ENCODE measurements around the gene THAP4.

DNA sequence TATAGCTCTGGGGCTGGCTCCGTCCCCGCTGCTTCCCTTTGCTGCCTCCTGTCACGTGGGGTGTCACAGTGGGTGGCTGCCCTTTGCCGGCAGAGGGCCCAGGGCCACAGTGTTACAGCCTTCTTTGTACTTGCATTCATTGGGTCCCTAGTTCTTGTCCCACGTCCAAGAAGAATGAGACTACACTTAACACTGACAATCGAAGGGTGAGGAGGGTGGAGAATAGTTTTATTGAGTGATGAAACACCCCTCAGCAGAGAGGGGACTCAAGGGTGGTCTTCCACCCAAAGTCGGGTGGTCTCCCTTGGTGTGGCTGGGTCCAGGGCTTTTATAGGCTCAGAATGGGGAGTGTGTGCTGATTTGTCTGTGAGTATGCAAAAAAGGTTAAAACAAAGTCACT is 2.4 kb upstream of the THAP4 start:
- TF ChIP-seq JUND (IDR thresholded peaks at IDR 0.05), result no peak
- TF ChIP-seq, protein P1, sequence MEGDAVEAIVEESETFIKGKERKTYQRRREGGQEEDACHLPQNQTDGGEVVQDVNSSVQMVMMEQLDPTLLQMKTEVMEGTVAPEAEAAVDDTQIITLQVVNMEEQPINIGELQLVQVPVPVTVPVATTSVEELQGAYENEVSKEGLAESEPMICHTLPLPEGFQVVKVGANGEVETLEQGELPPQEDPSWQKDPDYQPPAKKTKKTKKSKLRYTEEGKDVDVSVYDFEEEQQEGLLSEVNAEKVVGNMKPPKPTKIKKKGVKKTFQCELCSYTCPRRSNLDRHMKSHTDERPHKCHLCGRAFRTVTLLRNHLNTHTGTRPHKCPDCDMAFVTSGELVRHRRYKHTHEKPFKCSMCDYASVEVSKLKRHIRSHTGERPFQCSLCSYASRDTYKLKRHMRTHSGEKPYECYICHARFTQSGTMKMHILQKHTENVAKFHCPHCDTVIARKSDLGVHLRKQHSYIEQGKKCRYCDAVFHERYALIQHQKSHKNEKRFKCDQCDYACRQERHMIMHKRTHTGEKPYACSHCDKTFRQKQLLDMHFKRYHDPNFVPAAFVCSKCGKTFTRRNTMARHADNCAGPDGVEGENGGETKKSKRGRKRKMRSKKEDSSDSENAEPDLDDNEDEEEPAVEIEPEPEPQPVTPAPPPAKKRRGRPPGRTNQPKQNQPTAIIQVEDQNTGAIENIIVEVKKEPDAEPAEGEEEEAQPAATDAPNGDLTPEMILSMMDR (IDR thresholded peaks at IDR 0.05), result no peak
- TF ChIP-seq, protein P2, sequence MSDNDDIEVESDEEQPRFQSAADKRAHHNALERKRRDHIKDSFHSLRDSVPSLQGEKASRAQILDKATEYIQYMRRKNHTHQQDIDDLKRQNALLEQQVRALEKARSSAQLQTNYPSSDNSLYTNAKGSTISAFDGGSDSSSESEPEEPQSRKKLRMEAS (IDR thresholded peaks at IDR 0.05; ENCODE audit: low read depth), result no peak
- TF ChIP-seq, protein P3, sequence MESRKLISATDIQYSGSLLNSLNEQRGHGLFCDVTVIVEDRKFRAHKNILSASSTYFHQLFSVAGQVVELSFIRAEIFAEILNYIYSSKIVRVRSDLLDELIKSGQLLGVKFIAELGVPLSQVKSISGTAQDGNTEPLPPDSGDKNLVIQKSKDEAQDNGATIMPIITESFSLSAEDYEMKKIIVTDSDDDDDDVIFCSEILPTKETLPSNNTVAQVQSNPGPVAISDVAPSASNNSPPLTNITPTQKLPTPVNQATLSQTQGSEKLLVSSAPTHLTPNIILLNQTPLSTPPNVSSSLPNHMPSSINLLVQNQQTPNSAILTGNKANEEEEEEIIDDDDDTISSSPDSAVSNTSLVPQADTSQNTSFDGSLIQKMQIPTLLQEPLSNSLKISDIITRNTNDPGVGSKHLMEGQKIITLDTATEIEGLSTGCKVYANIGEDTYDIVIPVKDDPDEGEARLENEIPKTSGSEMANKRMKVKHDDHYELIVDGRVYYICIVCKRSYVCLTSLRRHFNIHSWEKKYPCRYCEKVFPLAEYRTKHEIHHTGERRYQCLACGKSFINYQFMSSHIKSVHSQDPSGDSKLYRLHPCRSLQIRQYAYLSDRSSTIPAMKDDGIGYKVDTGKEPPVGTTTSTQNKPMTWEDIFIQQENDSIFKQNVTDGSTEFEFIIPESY (IDR thresholded peaks at IDR 0.05; ENCODE audit: borderline replicate concordance, low read depth), result no peak
- TF ChIP-seq, protein P4, sequence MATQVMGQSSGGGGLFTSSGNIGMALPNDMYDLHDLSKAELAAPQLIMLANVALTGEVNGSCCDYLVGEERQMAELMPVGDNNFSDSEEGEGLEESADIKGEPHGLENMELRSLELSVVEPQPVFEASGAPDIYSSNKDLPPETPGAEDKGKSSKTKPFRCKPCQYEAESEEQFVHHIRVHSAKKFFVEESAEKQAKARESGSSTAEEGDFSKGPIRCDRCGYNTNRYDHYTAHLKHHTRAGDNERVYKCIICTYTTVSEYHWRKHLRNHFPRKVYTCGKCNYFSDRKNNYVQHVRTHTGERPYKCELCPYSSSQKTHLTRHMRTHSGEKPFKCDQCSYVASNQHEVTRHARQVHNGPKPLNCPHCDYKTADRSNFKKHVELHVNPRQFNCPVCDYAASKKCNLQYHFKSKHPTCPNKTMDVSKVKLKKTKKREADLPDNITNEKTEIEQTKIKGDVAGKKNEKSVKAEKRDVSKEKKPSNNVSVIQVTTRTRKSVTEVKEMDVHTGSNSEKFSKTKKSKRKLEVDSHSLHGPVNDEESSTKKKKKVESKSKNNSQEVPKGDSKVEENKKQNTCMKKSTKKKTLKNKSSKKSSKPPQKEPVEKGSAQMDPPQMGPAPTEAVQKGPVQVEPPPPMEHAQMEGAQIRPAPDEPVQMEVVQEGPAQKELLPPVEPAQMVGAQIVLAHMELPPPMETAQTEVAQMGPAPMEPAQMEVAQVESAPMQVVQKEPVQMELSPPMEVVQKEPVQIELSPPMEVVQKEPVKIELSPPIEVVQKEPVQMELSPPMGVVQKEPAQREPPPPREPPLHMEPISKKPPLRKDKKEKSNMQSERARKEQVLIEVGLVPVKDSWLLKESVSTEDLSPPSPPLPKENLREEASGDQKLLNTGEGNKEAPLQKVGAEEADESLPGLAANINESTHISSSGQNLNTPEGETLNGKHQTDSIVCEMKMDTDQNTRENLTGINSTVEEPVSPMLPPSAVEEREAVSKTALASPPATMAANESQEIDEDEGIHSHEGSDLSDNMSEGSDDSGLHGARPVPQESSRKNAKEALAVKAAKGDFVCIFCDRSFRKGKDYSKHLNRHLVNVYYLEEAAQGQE (IDR thresholded peaks at IDR 0.05; ENCODE audit: low read depth, low read length), result no peak
- no peak for TF ChIP-seq CHD2 (IDR thresholded peaks at IDR 0.05; ENCODE audit: low read length, partially characterized antibody)
- TF ChIP-seq RAD21 (IDR thresholded peaks at IDR 0.05; ENCODE audit: low read length), result no peak
- no peak for TF ChIP-seq TAF1 (IDR thresholded peaks at IDR 0.05; ENCODE audit: borderline replicate concordance, low read depth, low read length)
